ENCODE results near the gene ENOX1. TPM values are rescaled to one million over a fixed set of nuclear protein-coding genes. Genes with fewer than 3 reads are reported as not detected.

Gene ENOX1
- total and polyA plus RNA-seq, 2 of the 8 experiments (the other 6 are each of a cell fraction or from before 2014, with no cell fraction given), result 0.23 to 0.37 TPM

DNA sequence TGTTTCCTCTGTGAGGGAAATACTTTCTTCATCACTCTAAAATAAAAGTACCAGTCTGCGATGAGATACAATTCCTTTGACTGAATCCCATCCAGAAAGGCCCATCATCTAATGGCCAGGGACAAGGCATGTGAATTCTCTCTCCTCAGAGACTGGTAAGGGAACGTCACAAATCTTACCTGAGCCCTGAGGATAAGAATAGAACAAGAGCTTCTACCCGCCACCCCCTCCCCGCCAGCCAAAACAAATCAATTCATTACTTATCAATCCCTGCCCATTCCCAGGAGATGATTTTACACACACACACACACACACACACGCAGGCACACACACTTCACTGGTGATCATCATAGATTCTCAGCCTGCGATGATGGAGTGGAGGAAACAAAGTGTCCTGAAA, 564.7 kb downstream of the ENOX1 start (continued):
- TF ChIP-seq CHD7 (IDR thresholded peaks at IDR 0.05; ENCODE audit: insufficient replicate concordance, low read length), result no peak
- TF ChIP-seq CHD2 (IDR thresholded peaks at IDR 0.05; ENCODE audit: low read length), result no peak
- TF ChIP-seq BRCA1 (IDR thresholded peaks at IDR 0.05; ENCODE audit: low read depth, low read length), result no peak
- TF ChIP-seq RFX5 (IDR thresholded peaks at IDR 0.05; ENCODE audit: borderline replicate concordance, low read depth, low read length), result no peak
- TF ChIP-seq, protein P1, sequence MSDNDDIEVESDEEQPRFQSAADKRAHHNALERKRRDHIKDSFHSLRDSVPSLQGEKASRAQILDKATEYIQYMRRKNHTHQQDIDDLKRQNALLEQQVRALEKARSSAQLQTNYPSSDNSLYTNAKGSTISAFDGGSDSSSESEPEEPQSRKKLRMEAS (IDR thresholded peaks at IDR 0.05), result no peak
- TF ChIP-seq CTCF (IDR thresholded peaks at IDR 0.05; ENCODE audit: control extremely low read depth in 1 of 3, insufficient read depth in 1 of 3, low read depth in 1 of 3, low read length in 3 of 3), result no peak

All from H1 (cell line).